HG03135 (cell line): ENCODE data around the gene C4orf54.
A peak's percentile ranks its signal among the peaks of the same experiment; 100 is the strongest.

ENCODE experiments used
- ATAC-seq: cut with Tn5 transposase; IDR thresholded peaks from one replicate; pipeline ENCODE4 v1.9.1; 2021; ENCODE audit warnings: mild to moderate bottlenecking, moderate library complexity; ENCODE audit not compliant: unreplicated experiment

C4orf54 gene

GRCh38 chr4:99625369-99625768 is 32.3 kb downstream of the C4orf54 start:
- ATAC-seq, result peak; percentile 77

- ATAC-seq, result no peak
Observed at GRCh38 chr4:99624141-99624719, 33.4 kb downstream of the C4orf54 start.

- ATAC-seq, result no peak
Observed at GRCh38 chr4:99622341-99622740, 35.3 kb downstream of the C4orf54 start.

- no peak for ATAC-seq
Observed at GRCh38 chr4:99617374-99617773, 40.3 kb downstream of the C4orf54 start.

- no peak for ATAC-seq
Observed at GRCh38 chr4:99615170-99615820, 42.3 kb downstream of the C4orf54 start.

- no peak for ATAC-seq
Observed at GRCh38 chr4:99614491-99614890, 43.1 kb downstream of the C4orf54 start.

GRCh38 chr4:99612704-99613103 is 44.9 kb downstream of the C4orf54 start:
- ATAC-seq, result no peak

- no peak for ATAC-seq
Observed at GRCh38 chr4:99612281-99612680, 45.3 kb downstream of the C4orf54 start.

- ATAC-seq, result no peak
Observed at GRCh38 chr4:99610605-99611175, 46.9 kb downstream of the C4orf54 start.

GRCh38 chr4:99608417-99608816 is 49.2 kb downstream of the C4orf54 start:
- no peak for ATAC-seq
